ENCODE results near the gene FAM20C. TPM values are rescaled to one million over a fixed set of nuclear protein-coding genes. Genes with fewer than 3 reads are reported as not detected.

The FAM20C gene
- total RNA-seq, 1 experiment from 2014 or later = 62.6 TPM

- no peaks in the 10 kb centered on the region for H3K23me2 ChIP-seq (ENCODE audit: insufficient read length, low read depth, low read length, poor library complexity, severe bottlenecking)
- no peak overlapping the region for H2AFZ ChIP-seq (ENCODE audit: low read length)
- H3K27ac Mint-ChIP-seq = no peak overlapping the region
These were observed 27.3 kb downstream of the FAM20C start for GRCh38 chr7:219581-220150.

More at GRCh38 chr7:219581-220150, 27.3 kb downstream of the FAM20C start:
- Mint-ChIP-seq H3K4me3 (no peak overlapping the region), H3K9me3 (no peaks in the 10 kb centered on the region), H3K4me1 (peaks cover 11 to 13% of the 10 kb centered on the region in 2 experiments), H3K27me3 (ENCODE audit: low read depth) (peaks cover 2% of the 10 kb centered on the region; the same call in 1 of the 2 replicates), H3K36me3 (ENCODE audit: insufficient read depth in 1 of 3, low read depth in 3 of 3) (peaks cover 5 to 21% (median 12%) of the 10 kb centered on the region in 3 experiments)
- no peak overlapping the region for H3K9ac ChIP-seq (ENCODE audit: extremely low read depth, insufficient read length, low read length)
- no peak overlapping the region for H4K8ac ChIP-seq (replicated peaks; ENCODE audit: insufficient read length, low read depth, low read length)
- TF ChIP-seq CTCF (conservative IDR thresholded peaks at IDR 0.05) = no peak
- H3K56ac ChIP-seq (ENCODE audit: insufficient read length, low read depth, low read length) = no peak overlapping the region
- no peak overlapping the region for H2BK20ac ChIP-seq (ENCODE audit: low read depth, low read length, poor library complexity, severe bottlenecking)
- no peaks in the 10 kb centered on the region; the same call in 1 of the 2 replicates for H3K4me1 ChIP-seq (ENCODE audit: insufficient read depth, low read length)
- no peak overlapping the region for H3K4me2 ChIP-seq (ENCODE audit: insufficient read depth, insufficient read length, low read length)
- no peak overlapping the region for H3K27ac ChIP-seq (ENCODE audit: insufficient read length, low read depth, low read length)
- no peak overlapping the region for H2BK5ac ChIP-seq (ENCODE audit: insufficient read length, low read length)
- no peaks in the 10 kb centered on the region for H3K9me3 ChIP-seq (ENCODE audit: control insufficient read depth, low read depth, low read length)
- H2AK5ac ChIP-seq (ENCODE audit: insufficient read length, low read length) = no peak overlapping the region
- no peak overlapping the region for H4K91ac ChIP-seq (ENCODE audit: insufficient read length, low read depth, low read length)
- H3K23ac ChIP-seq (ENCODE audit: insufficient read length, low read depth, low read length) = no peak overlapping the region
- H4K5ac ChIP-seq (ENCODE audit: insufficient read length, low read depth, low read length) = no peak overlapping the region
- H3K18ac ChIP-seq (ENCODE audit: insufficient read length, low read depth, low read length) = no peak overlapping the region
- WGBS (ENCODE audit: extremely low coverage, insufficient read length, low lambda C conversion rate) = no CpG with 5 or more reads among the region's 9 CpGs
- peaks cover 2% of the 10 kb centered on the region for H4K20me1 ChIP-seq (ENCODE audit: control insufficient read depth, insufficient read depth, insufficient read length)
- H2BK120ac ChIP-seq (ENCODE audit: low read depth, low read length, poor library complexity, severe bottlenecking) = no peak overlapping the region
- H2BK12ac ChIP-seq (ENCODE audit: insufficient read length, low read depth, low read length) = no peak overlapping the region
- H3K79me1 ChIP-seq (ENCODE audit: insufficient read depth, low read depth, low read length, poor library complexity, severe bottlenecking) = no peaks in the 10 kb centered on the region
- peak overlapping the region; percentile 51; the same call in 1 of the 2 replicates for H3K14ac ChIP-seq (ENCODE audit: insufficient read depth, low read length)
- no peak for DNase-seq
- no peak overlapping the region for H2BK15ac ChIP-seq (ENCODE audit: low read depth, low read length)
- H3K27me3 ChIP-seq (ENCODE audit: insufficient read depth, low read length) = no peaks in the 10 kb centered on the region
- no peaks in the 10 kb centered on the region; the same call in 1 of the 2 replicates for H3K79me2 ChIP-seq (ENCODE audit: insufficient read depth, low read length)
- no peak overlapping the region for H3K4ac ChIP-seq (ENCODE audit: low read depth, low read length)
- no peak overlapping the region for H3T11ph ChIP-seq (ENCODE audit: low read length)
